GM20431 (cell line): ENCODE measurements around the gene C3orf20.

Source experiments
- in situ Hi-C: fragments of 300-500 bp; cut with MseI, MboI; formaldehyde crosslinking; loops from one replicate; pipeline ENCODE4 v1.15.0; 2020; ENCODE audit warnings: low sequenced_read_pairs; ENCODE audit not compliant: unreplicated experiment

Gene C3orf20

GRCh38 chr3:14674841-14675240 lies at the start of gene C3orf20:
TSS of gene C3orf20 (plus strand) at chr3:14675141. CDS start at chr3:14682714, 7,573 bp downstream.
- in situ Hi-C loops = no loop called here

DNA sequence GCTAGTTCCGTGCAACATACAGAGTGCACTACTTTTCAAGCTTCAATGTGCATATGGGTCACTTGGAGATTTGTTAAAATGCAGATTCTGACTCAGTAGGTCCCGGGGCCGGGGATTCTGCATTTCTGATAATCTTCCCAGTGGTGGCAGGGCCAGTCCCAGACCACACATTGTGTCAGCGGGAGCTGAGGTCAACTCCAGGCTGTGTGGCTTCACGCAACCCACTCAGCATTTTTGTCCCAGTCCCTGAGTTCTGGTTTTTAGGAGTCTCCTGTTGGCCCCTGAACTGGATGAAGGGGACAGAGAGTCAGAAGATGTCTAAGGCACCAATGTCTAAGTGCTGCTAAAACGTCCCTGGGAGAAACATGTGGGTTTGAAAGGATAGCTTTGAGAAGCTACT lies 49.5 kb upstream of the C3orf20 start:
- in situ Hi-C loops = loop anchor here (25.0 kb wide), 1 partner anchor 287 kb away; no protein-coding TSS in a partner anchor

- in situ Hi-C loops = loop anchor here (25.0 kb wide), 1 partner anchor 284 kb away; no protein-coding TSS in a partner anchor
Measured at GRCh38 chr3:14627815-14628214, 47.1 kb upstream of the C3orf20 start.

GRCh38 chr3:14628406-14628805 lies 46.5 kb upstream of the C3orf20 start:
- in situ Hi-C loops = loop anchor here (25.0 kb wide), 1 partner anchor 284 kb away; no protein-coding TSS in a partner anchor

DNA sequence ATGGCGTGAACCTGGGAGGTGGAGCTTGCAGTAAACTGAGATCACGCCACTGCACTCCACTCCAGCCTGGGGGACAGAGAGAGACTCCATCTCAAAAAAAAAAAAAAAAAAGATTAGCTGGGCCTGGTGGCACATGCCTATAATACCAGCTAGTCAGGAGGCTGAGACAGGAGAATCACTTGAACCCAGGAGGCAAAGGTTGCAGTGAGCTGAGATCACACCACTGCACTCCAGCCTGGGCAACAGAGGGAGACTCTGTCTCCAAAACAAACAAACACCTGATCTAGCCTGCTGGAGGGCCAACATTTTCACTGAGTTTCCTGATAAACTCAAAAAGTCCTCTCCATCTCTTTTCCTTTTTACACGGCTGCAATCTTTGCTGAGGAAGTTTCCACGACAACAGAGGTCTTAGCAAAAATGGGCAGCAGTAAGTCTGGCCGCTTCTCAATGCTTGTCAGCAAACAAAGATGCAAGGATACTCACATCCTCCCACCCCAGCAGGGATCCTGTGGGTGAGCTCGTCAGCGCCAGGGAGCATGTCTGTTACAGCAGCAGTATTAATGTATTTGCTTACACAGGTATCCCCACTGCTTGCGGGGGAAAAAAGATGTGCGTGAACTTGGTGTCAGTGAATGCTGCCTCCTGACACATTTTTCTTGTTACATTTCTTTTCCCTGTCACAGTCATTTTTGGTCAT lies 44.4 kb upstream of the C3orf20 start:
- in situ Hi-C loops = loop anchor here (25.0 kb wide), 1 partner anchor 282 kb away; no protein-coding TSS in a partner anchor

- in situ Hi-C loops = loop anchor here (25.0 kb wide), 1 partner anchor 281 kb away; no protein-coding TSS in a partner anchor
Measured at GRCh38 chr3:14631101-14631497, 43.8 kb upstream of the C3orf20 start.

DNA sequence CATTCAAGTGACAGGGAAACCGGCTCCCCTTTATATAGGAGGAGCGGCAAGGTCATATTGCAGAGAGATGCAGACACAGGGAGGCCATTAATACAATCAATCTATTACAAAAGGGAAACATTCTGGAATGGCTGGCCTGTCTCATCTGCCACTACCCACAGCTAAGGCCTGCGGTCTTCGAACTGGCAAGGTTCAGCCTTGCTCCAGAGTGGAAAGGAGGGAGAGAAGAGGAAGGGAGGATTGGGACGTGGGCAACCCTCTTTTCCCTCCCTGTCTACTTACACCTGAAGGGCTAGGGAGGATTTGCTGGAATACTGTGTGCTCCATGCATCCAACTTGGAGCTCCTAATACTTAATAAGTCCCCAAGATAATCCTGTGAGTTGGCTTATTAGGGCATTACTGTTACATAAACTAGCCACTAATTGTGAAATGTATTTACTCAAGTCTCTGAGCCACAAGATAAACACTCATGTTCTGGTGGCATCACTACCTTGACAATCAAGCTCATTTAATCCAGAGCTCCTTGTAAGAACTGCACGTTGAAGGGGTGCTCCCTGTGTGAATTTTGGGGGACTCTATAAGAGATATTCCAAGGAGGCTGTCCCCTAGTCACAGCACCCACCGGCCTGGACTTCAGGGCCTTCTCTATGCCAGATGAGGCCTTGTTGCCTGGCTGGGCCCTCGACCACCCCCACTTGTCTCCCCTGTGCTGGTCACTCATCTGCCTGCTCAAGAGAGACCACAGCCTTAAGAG lies 43.1 kb upstream of the C3orf20 start:
- in situ Hi-C loops = loop anchor here (25.0 kb wide), 1 partner anchor 280 kb away; no protein-coding TSS in a partner anchor

- in situ Hi-C loops = loop anchor here (25.0 kb wide), 1 partner anchor 280 kb away; no protein-coding TSS in a partner anchor
Measured at GRCh38 chr3:14632442-14632930, 42.5 kb upstream of the C3orf20 start.

DNA sequence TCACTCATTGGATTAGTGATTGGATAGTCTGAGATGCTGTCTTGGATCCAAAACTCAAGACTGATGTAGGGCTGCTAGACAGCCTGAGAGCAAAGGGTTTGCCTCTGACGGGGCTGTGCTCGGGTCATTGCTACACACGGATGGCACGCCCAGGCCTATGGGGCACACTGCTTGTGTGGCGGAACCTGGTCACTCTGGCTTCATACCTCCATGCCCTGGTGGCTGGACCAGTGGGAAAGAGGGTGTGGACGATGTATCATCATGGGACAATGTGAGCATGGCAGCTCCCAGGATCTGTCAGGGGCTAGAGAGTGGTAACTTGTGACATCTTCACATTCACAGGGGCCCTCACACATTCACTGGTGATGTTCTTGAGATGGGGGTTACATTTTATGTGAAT lies 41.5 kb upstream of the C3orf20 start:
- in situ Hi-C loops = loop anchor here (25.0 kb wide), 1 partner anchor 279 kb away; no protein-coding TSS in a partner anchor

GRCh38 chr3:14633819-14634424 lies 41.0 kb upstream of the C3orf20 start:
- in situ Hi-C loops = loop anchor here (25.0 kb wide), 1 partner anchor 278 kb away; no protein-coding TSS in a partner anchor

DNA sequence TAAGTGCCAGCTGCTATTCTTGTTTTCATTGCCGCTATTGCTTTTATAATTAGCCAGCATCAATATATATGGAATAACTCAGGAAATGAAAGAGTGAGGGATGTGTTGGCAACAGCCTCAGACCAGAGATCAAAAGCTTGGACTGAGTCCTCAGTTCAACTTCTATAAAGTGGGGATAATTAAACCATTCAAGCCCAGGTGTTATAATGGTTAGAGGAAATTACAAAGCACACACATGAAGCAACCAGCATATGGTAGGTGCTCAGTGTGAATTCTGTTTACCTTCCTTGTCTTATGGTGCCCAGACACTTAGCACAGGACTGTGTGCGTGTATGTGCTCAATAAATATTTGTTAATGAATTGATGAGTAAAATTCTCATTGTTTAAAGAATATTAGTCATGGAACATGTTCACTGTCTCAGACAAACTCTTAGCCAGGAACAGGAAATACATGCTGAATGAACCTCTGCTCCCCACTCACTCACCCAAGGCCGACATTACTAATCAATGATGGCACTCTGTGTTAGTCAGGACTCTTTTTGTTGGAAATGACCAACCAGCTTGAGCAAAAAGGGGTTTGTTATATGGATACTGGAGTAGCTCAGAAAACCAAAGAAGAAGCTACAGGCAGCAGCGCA lies 40.1 kb upstream of the C3orf20 start:
- in situ Hi-C loops = loop anchor here (25.0 kb wide), 1 partner anchor 277 kb away; no protein-coding TSS in a partner anchor

DNA sequence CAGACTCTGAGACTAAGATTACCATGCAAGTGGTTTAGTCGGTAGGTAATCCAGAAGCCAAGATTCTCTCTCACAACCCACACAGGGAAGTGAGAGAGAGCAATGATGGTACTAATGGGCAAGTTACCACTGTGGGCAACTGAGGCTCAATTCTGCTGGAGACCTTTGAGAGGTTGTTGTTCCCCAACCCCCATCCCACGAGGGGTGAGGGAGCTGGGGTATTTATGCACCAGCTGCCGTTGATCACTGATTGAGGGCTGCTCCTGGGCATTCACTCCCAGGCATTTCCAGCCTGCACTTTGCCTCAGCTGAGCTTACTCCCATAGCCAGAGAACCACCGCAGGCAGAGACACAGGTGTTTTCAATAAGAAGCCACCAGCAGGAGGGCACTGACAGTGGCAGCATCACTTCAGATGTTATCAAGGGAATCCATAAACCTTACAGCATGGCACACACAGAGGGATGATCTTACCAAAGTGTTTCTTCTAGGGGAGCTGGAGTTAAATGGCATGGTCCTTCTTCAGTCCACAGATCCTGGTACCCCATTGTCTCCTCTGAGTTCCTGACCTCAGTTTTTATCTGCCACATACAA lies 38.3 kb upstream of the C3orf20 start:
- in situ Hi-C loops = loop anchor here (25.0 kb wide), 1 partner anchor 276 kb away; no protein-coding TSS in a partner anchor

DNA sequence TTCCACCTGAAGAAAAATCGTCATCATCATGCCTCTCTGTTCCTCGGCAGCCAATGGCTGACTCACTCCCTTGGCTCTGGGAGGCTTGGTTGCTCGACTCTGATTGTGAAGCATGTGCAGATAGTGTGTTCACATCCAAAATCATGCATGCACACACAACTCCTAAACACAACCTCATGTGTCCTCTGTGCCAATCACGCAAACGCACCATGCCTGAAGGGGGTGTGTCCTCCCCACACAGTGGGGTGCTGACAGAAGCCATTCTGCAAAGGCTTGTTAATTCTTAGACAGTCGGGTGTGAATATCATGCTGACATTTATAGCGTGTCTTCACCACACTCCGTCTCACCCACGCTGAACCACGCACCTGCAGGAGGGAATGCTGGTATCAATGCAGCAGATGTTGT lies 34.8 kb upstream of the C3orf20 start:
- in situ Hi-C loops = loop anchor here (25.0 kb wide), 1 partner anchor 272 kb away; no protein-coding TSS in a partner anchor

- in situ Hi-C loops = loop anchor here (25.0 kb wide), 1 partner anchor 272 kb away; no protein-coding TSS in a partner anchor
Measured at GRCh38 chr3:14640734-14641133, 34.2 kb upstream of the C3orf20 start.

GRCh38 chr3:14641346-14641745 lies 33.6 kb upstream of the C3orf20 start:
- in situ Hi-C loops = loop anchor here (25.0 kb wide), 1 partner anchor 271 kb away; no protein-coding TSS in a partner anchor

- in situ Hi-C loops = loop anchor here (25.0 kb wide), 1 partner anchor 267 kb away; no protein-coding TSS in a partner anchor
Measured at GRCh38 chr3:14645453-14645852, 29.5 kb upstream of the C3orf20 start.

DNA sequence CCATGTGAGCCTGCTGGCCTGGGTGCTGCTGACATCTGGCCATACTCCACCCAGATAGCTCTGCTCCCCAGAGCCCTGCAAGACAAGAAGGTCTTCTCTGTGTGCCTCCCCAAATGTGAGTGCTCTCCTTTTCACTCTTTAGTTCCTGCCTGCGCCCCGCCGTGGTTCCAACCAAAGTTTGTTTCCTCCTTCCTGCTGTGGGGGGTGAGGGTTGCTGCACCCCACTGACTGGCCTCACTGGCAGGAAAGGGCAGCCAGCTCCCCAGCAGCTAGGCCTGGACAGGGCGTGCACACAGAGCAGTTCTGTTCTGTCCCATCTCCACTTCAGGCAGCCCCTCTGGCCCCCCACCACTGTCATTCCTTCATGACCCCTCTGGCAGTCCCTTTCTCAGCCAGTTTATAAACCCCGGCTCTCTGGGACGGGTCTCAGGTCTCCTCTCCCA lies 28.8 kb upstream of the C3orf20 start:
- in situ Hi-C loops = loop anchor here (25.0 kb wide), 1 partner anchor 266 kb away; no protein-coding TSS in a partner anchor

GRCh38 chr3:14646589-14647413 lies 28.1 kb upstream of the C3orf20 start:
- in situ Hi-C loops = loop anchor here (25.0 kb wide), 1 partner anchor 266 kb away; no protein-coding TSS in a partner anchor
